GM18858 (cell line): ENCODE data around the gene HAUS6.
A peak's percentile ranks its signal among the peaks of the same experiment; 100 is the strongest.
"Not testable (repeated sequence)": the region's sequence is repeated elsewhere in the genome, so short reads cannot be mapped to it uniquely, and the experiment has no call there.

ENCODE experiments used
- ATAC-seq: cut with Tn5 transposase; IDR thresholded peaks from one replicate; pipeline ENCODE4 v1.9.1; 2021; ENCODE audit not compliant: unreplicated experiment

The HAUS6 gene, protein sequence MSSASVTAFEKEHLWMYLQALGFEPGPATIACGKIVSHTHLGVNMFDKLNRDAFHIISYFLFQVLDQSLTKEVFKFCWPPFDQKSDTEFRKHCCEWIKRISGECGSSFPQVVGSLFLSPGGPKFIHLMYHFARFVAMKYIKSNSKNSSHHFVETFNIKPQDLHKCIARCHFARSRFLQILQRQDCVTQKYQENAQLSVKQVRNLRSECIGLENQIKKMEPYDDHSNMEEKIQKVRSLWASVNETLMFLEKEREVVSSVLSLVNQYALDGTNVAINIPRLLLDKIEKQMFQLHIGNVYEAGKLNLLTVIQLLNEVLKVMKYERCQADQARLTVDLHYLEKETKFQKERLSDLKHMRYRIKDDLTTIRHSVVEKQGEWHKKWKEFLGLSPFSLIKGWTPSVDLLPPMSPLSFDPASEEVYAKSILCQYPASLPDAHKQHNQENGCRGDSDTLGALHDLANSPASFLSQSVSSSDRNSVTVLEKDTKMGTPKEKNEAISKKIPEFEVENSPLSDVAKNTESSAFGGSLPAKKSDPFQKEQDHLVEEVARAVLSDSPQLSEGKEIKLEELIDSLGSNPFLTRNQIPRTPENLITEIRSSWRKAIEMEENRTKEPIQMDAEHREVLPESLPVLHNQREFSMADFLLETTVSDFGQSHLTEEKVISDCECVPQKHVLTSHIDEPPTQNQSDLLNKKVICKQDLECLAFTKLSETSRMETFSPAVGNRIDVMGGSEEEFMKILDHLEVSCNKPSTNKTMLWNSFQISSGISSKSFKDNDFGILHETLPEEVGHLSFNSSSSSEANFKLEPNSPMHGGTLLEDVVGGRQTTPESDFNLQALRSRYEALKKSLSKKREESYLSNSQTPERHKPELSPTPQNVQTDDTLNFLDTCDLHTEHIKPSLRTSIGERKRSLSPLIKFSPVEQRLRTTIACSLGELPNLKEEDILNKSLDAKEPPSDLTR

DNA sequence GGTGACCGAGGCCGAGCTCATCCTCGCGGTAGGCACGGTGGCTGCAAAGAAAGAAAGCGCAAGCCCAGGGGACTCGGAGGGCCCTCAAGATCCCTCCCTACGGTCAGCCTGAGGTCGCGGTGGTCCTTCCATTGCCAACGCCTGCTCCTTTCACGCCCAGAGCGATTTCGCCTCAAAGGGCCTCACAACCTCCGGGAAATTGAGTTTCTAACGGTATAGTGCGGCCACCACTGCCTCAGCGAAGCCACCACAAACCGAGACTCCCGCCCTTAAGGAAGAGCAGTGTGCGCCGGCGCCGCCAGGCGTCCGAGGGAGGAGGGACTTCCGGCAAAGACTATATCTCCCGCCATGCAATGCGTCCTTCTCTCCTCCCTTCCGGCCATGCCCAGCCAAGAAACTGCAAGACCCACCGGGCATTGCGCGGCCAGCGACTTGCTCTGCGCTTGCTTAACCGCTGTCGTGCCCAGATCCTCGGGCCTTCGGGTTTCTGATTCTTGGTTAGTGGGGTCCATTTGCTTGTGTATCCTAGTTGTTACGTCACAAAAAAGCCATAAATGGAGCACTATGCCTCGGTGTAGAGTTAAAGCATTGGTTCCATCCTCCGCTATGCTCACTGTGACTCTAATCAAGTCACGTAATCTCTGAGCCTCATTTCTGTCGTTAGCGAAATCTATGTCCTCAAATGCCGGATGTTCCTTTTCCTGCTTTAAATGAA lies at the start of gene HAUS6:
Gene HAUS6 (minus strand): TSS at position 274 of the 715 bp plus-strand sequence. CDS start 253 bp downstream, at position 21.
- peak; percentile 97 for ATAC-seq

DNA sequence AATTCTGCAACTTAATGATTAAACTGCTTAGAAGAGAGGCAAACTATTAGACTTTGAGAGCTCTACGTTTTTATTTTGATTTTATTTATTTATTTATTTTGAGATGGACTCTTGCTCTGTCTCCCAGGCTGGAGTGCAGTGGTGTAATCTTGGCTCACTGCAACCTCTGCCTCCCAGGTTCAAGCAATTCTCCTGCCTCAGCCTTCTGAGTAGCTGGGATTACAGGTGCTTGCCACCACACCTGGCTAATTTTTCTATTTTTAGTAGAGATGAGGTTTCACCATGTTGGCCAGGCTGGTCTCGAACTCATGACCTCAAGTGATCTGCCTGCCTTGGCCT lies 49.4 kb upstream of the HAUS6 start:
- not testable (repeated sequence) for ATAC-seq

DNA sequence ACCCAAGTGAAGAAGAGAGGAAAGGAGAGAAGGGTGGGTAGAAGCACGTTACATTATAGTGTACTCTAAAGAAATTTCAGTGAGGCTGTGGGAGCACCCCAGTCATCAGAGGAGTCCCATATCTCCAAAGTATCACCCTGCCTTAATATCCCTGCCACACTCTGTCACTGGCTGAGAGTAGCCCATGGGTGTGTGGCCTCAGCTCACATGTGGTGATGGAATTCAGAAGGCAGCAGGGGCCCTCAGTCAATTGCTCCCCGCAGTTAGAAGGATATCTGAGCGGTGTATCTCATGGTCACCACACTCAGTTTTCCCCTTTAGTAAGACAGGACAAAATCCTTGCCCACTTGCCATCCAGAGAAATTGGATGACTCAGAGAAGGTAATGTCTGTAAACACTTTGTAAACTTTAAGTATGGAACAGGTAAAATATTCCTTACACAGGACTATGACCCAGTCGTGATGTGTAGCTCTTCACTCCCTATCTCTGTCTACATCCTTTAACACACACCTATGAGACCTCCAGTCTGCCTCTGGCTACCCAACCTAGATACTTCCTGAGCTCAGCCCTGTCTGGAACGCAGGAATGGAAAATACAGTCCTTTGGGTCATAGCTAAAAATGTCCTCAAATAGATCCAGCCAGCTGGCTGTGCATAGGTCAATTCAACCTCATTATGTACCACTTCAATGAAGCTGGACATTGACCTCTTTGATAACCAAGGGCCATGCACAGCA lies 48.9 kb upstream of the HAUS6 start:
- ATAC-seq, result no peak

DNA sequence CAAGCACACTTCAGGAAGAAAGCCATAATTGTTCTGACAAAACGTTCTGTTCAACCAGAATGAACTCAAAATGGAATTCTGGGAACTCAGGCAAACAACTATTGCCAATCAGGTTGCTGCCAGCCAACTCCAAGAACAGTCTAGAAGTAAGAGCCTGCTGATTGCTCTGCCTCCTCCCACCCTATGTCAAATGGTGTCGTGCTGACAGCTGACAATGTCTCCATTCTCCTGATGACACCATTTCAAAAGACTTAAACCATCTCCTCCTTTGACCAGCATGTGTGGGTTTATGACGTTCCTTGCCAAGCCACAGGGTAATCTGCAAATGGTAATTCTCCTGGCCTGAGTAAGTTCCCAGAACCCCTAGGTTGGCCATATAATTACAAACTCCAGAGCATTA lies 46.5 kb upstream of the HAUS6 start:
- ATAC-seq, result no peak

DNA sequence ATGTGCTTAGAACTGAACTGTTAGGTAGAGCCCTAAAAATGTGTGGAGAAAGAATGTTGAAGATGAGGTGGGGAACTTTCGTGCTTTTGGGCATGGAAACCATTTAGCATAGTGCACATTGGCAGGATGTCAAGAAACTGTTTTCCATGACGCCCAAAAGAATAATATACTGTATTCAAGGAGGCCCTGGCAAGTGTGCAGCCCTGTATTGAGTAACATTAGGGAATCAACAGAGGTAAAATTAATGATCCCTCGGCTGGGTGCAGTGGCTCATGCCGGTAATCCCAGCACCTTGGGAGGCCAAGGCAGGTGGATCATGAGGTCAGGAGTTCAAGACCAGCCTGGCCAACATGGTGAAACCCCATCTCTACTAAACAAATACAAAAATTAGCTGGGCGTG lies 45.5 kb upstream of the HAUS6 start:
- ATAC-seq, result no peak

DNA sequence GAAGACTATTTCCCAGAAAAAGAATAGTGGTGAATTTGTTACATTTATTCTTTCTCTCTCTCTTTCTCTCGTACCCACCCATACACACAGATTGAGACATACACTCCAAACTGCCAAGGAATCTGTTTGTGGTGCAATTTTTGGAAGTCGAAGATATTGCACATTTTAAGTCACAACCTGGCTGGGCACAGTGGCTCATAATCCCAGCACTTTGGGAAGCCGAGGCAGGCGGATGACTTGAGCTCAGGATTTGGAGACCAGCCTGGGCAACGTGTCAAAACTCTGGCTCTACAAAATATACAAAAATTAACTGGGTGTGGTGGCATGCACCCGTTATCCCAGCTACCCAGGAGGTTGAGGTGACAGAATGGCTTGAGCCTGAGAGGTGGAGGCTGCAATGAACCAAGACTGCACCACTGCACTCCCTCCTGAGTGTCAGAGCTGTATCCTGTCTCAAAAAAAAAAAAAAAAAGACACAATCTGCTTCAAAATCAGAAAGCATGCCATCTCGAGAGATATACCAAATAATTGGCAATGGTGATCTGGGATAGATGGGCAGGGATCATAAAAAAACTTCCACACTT lies 43.8 kb upstream of the HAUS6 start:
- no peak for ATAC-seq

DNA sequence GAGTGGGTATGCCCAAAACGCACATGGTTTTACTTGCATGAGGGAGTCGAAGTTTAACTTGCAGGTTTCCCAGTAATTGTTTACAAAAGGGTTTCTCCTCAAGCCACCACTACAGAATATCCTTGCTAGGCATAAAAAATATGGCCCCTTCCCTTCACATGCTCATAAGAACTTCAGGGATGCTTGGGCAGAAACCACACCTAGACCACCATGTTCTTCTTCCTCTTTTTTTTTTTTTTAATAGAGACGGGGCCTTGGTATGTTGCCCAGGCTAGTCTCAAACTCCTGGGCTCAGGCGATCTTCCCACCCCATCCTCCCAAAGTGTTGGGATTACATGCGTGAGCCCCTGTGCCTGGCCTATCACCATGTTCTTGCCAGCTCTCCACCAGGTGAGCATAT lies 43.2 kb upstream of the HAUS6 start:
- no peak for ATAC-seq

DNA sequence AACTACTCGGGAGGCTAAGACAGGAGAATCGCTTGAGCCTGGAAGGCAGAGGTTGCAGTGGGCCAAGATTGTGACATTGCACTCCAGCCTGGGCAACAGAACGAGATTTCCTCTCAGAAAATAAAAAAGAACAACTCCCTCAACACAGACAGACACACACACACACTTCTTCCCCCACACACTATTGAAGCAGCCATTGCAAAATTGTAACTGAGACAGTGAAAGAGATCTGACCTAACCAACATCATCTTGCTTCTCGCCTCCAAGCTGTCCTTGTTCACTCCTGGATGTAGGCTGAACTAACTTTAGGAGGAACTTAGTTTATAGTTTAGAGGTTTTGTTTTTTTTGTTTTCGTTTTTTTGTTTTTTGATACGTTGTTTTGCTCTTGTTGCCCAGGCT lies 37.6 kb upstream of the HAUS6 start:
- no peak for ATAC-seq

DNA sequence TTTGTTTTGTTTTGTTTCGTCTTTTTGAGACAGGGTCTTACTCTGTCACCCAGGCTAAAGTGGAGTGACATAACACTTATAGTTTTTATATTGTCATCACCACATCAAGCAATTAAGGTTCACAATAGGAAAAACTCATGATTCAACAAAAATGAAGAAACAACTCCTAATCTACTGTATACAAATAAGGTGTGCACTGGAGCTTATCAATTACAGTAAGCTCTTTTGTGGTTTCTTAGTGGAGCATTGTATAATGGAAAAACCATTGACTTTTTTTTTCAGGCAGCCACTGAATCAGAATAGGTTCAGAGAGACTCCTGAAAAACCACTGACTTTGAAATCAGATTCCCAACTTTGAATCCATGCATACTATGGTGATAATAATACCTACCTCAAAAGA lies 35.4 kb upstream of the HAUS6 start:
- ATAC-seq, result no peak

DNA sequence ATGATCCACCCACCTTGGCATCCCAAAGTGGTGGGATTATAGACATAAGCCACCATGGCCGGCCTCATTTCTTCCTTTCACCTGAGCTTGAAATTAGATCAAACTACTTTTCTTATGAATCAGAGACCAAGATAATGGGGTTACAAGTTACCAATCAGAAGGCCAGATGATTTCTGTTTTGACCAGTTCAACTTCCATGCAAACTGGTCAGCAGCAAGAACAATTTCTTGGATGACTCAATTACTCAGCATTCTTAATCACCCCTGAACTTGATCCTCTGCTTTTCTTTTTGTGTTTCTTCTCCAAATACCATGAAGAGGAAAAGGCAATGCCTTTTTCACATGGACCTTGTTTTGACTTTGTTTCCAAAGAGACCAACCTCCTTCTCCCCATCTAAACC lies 34.6 kb upstream of the HAUS6 start:
- ATAC-seq, result no peak

DNA sequence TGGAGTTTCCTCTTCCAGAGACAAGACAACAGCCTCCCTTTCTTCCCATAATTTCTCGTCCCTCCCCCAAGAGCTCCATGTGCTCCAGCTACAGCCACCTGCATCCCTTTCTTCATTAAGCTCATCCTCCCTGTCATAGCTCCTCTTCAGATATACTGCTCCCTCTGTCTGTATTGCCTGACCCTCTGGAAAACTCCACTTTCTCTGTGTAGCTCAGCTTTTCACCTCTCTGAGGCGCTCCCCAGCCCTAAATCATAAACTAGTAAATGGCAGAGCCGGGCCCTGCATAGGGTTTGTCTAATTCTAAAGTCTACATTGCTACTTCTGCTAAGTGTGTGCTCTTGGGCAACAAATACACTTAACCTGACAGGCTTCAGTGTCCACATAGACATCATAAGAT lies 33.4 kb upstream of the HAUS6 start:
- ATAC-seq, result no peak

DNA sequence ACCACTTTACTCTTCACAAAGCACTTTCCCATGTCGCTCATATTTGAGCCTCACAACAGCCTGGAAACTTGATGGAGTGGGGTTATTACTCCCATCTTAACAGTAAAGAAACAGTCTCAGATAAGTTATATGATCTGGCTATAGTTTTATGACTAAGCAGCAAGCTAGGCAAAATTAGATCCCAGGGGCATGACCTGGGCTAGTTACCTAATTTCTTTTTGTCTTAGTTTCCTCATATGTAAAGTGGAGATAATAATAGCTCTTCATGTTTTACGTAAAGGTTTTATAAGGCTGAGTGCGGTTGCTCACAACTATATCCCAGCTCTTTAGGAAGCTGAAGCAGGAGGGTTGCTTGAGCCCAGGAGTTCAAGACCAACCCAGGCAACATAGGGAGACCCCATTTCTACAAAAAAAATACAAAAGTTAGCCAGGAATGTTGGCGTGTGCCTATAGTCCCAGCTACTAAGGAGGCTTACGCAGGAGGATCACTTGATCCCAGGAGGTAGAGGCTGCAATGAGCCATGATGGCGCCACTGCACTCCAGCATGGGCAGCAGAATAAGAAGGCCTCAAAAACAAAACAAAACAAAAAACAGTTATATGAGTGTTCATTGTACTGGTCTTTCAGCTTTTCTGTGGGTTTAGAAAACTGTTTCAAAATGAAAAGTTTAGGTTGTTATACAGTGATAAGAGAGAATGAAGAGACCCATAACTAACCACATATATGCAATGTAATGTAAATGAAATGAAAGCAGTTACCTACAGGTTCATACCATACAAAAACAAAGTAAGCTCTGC lies 31.0 kb upstream of the HAUS6 start:
- no peak for ATAC-seq

DNA sequence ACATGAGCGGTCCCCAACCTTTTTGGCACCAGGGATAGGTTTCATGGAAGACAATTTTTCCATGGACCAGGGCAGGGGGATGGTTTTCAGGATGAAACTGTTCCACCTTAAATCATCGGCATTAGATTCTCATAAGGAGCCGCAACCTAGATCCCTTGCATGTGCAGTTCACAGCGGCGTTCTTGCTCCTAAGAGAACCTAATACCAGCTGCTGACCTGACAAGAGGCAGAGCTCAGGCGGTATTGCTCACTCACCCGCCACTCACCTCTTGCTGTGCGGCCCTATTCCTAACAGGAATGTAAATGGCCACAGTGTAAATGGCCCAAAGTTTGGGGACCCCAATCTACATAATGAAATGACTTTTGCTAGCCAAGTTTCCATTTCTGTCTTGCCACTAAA lies 27.7 kb upstream of the HAUS6 start:
- ATAC-seq, result no peak

DNA sequence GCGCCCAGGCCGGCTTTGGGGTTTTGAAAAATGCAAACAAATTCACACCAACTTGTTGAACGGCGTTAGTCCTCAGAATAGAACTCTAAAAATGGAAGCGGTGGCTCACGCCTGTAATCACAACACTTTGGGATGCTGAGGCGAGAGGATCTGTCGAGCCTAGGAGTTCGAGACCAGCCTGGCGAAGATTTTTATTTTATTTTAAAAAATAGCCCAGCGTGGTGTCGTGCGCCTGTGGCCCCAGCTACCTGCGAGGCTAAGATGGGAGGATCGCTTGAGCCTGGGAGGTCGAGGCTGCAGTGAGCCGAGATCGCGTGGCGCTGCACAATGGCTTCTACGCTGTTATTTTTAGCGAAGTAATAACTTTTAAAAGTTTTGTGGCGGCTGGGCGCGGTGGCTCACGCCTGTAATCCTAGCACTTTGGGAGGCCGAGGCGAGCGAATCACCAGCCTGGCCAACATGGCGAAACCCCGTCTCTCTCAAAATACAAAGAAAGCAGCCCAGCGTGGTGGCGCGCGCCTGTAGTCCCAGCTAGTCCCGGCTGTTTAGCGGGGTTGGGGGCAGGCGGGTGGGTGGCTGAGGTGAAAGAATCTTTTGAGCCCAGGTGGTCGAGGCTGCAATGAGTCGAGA lies 25.3 kb upstream of the HAUS6 start:
- ATAC-seq, result no peak

DNA sequence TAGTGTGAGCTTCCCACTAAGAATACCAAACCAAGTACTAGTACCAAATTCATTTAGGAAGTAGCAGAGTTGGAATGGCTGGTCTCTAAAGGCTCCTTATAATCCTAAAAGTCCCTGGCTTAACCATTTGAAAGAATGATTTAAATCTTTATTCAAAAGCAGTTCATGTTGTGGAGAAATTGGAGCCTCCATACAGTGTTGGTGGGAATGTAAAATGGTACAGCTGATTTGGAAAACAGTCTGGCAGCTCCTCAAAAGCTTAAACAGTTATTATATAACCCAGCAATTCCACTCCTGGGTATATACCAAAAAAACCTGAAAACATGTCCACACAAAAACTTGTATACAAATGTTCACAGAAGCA lies 21.7 kb upstream of the HAUS6 start:
- no peak for ATAC-seq

DNA sequence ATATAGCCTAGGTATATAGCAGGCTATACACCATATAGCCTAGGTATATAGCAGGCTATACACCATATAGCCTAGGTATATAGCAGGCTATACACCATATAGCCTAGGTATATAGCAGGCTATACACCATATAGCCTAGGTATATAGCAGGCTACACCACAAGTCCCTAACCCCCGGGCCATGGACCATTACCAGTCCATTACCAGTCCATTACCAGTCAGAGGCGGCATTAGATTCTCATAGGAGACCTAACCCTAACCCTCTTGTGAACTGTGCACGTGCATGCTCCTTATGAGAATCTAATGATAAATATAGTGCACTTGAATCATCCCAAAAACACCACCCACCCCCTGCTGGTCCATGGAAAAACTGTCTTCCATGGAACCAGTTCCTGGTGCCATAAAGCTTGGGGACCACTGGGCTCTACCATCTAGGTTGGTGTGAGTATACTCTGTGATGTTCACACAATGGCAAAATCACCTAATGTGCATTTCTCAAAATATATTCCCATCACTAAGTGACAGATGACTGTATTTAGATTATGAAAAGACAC lies 19.9 kb upstream of the HAUS6 start:
- ATAC-seq, result no peak

DNA sequence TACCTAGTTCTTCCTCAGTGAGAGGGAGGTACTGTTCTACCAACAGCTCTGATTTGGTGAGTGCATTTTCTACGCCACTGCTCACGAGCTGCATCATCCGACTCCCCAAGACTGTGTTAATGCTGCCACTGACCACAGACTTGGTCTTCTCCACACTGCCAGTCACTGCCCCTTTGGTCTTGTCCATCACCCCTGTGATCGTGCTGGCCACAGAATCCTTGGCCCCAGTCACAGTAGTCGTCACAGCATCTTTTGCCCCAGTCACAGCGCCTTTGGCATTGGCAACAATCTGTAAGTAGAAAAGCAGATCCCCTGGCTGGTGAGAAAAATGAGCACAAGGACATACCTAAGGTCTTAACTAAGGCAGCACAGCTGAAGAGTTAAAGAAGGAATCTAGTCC lies 18.2 kb upstream of the HAUS6 start:
- ATAC-seq, result no peak

DNA sequence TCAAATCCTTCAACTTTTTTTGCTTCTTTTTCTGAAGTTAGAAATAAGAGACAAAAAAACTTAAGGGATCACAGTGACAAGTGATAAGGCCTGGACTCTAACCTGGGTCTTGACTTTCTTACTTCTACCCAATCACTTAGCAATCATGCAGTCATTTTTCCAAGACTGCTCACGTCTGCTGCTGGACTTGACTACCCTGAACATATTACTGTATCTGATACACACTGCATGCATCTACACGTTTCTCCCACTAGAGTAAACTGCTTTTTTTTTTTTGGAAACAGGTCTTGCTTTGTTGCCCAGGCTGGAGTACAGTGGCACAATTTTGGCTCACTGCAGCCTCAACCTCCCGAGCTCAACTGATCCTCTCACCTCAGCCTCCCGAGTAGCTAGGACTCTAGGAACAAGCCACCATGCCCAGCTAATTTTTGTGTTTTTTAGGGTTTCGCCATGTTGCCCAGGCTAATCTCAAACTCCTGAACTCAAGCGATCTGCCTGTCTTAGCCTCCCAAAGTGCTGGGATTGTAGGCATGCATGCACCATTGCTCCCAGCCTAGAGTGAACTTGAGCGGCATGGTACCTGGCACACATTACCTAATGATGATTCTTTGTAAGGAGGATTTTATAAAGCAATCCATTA lies 17.2 kb upstream of the HAUS6 start:
- ATAC-seq, result no peak

DNA sequence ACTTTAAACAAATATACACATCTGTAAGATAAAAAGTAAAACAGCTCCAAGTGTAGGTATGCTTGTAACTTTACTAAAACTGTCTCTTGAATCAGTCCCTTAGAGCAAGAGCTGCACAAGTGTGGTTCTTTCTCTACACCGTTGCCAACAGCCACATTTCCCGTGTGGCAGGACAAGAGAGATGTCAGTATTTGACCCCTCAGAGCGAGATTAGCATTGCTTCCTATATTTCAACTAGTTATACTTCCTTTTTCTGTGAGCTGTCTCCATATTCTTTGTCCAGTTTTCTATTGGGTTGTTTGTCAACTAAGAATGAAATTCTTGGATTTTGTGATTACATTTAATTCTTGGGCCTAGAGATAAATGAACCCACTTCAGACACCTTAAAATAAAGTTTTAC lies 16.5 kb upstream of the HAUS6 start:
- ATAC-seq, result no peak
